Measurements from ENCODE around the gene CASTOR1.

Gene CASTOR1

DNA sequence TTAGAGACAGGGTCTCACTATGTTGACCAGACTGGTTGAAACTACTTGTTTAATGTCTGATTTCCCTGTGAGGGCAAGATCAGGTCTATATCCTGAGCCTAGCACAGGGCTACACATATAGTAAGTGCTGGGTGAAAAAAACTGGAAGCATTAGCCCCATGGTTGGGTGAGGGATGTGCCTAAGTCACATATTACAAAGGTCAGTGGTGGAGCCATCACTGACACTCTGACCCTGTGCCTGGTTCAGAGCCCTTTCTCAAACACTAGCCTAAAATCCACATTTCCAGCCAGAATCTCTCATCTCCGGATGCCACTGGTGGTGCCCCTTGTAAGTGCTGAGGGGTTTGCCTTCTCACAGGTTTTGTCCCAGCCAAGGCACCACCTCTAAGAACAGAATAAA is 28.5 kb upstream of the CASTOR1 start:
- Mint-ChIP-seq H3K27ac (no peak overlapping the region), H3K36me3 (ENCODE audit: low read depth) (no peaks in the 10 kb centered on the region), H3K9me3 (no peaks in the 10 kb centered on the region), H3K4me1 (peaks cover 29% of the 10 kb centered on the region), H3K4me3 (no peak overlapping the region), H3K27me3 (ENCODE audit: low read depth, poor library complexity) (peaks cover 3% of the 10 kb centered on the region)
- no peak for TF ChIP-seq CTCF (IDR thresholded peaks at IDR 0.05)
- DNase-seq, result no peak

- H3K27ac Mint-ChIP-seq, result no peak overlapping the region
- H3K4me1 Mint-ChIP-seq, result peaks cover 41% of the 10 kb centered on the region
- H3K4me3 Mint-ChIP-seq, result no peak overlapping the region
- H3K27me3 Mint-ChIP-seq (ENCODE audit: low read depth, poor library complexity), result no peaks in the 10 kb centered on the region
- DNase-seq, result no peak
- H3K36me3 Mint-ChIP-seq (ENCODE audit: low read depth), result no peaks in the 10 kb centered on the region
- no peaks in the 10 kb centered on the region for H3K9me3 Mint-ChIP-seq
- no peak for TF ChIP-seq CTCF (IDR thresholded peaks at IDR 0.05)
Observed at GRCh38 chr22:30315962-30316576, 26.8 kb upstream of the CASTOR1 start.

DNA sequence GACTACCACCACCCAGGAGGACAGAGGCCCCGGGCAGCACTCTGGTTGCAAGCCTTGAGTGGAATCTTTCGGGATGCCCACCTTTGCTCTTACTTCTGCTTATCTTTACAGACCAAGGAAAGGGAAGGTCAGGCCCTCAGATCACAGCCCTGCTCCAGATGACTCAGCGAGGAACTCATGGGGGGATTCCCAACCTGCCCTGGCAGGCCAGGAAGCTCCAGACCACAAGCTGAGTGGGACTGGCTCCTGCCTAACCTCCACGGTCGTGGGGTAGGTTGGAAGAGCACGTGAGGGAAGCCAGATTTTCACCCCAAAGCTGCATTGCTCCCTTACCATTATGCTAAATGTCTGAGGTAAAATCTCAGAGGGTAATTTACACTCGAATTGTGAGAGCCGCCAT is 25.6 kb upstream of the CASTOR1 start:
- Mint-ChIP-seq H3K4me3 (no peak overlapping the region), H3K9me3 (no peaks in the 10 kb centered on the region), H3K4me1 (peaks cover 52% of the 10 kb centered on the region), H3K27me3 (ENCODE audit: low read depth, poor library complexity) (peaks cover 5% of the 10 kb centered on the region), H3K36me3 (ENCODE audit: low read depth) (no peaks in the 10 kb centered on the region), H3K27ac (no peak overlapping the region)
- no peak for TF ChIP-seq CTCF (IDR thresholded peaks at IDR 0.05)
- no peak for DNase-seq

DNA sequence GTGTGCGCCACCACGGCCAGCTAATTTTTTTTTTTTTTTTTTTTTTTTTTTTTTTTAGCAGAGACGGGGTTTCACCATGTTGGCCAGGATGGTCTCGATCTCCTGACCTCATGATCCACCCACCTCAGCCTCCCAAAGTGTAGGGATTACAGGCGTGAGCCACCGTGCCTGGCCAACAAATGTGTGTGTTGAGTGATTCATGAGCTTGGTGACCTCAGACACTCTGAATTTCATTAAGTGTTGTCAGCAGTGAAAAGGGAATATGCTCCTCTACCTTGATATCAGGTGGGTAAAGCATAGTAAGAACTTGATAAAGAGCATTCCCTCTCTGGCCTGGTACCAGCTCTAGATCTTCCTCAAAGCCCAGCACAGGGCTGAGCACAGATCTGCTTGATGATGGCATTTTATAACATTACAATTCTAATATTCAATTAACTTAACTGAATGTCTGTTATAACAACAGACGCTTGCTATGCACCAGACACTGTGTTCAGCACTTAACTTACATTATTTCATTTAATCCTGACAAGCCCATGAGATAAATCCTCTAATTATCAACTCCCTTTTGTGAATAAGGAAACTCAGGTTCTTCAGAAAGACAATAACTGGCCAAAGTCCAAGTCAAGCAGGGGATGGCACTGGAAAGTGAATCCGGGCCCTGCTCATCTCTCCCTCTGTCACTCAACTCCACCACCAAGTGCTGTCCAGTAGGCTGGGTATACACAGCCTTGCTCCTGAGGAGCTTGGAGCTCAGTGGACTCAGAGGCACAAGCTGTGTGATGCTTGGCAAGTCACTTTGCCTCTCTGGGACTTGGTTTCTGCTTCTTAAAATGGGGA is 24.4 kb upstream of the CASTOR1 start:
- no peaks in the 10 kb centered on the region for H3K9me3 Mint-ChIP-seq
- H3K4me1 Mint-ChIP-seq, result peaks cover 62% of the 10 kb centered on the region
- no peak overlapping the region for H3K4me3 Mint-ChIP-seq
- no peak overlapping the region for H3K27ac Mint-ChIP-seq
- no peaks in the 10 kb centered on the region for H3K36me3 Mint-ChIP-seq (ENCODE audit: low read depth)
- DNase-seq, result no peak
- no peak for TF ChIP-seq CTCF (IDR thresholded peaks at IDR 0.05)
- peaks cover 8% of the 10 kb centered on the region for H3K27me3 Mint-ChIP-seq (ENCODE audit: low read depth, poor library complexity)

GRCh38 chr22:30312053-30312452 is 22.7 kb upstream of the CASTOR1 start:
- H3K4me3 Mint-ChIP-seq, result no peak overlapping the region
- peaks cover 8% of the 10 kb centered on the region for H3K27me3 Mint-ChIP-seq (ENCODE audit: low read depth, poor library complexity)
- no peak for TF ChIP-seq CTCF (IDR thresholded peaks at IDR 0.05)
- no peak for DNase-seq
- H3K36me3 Mint-ChIP-seq (ENCODE audit: low read depth), result no peaks in the 10 kb centered on the region
- no peaks in the 10 kb centered on the region for H3K9me3 Mint-ChIP-seq
- peak overlapping the region; percentile 90 for H3K27ac Mint-ChIP-seq
- H3K4me1 Mint-ChIP-seq, result peaks cover 75% of the 10 kb centered on the region

All from nephron progenitor cell (in vitro differentiated cells).